ENCODE measurements around the gene HERC4. TPM values are rescaled to one million over a fixed set of nuclear protein-coding genes. Genes with fewer than 3 reads are reported as not detected.

Gene HERC4
- total RNA-seq, 2 donors from 2014 or later, result 22.0 to 22.5 TPM

DNA sequence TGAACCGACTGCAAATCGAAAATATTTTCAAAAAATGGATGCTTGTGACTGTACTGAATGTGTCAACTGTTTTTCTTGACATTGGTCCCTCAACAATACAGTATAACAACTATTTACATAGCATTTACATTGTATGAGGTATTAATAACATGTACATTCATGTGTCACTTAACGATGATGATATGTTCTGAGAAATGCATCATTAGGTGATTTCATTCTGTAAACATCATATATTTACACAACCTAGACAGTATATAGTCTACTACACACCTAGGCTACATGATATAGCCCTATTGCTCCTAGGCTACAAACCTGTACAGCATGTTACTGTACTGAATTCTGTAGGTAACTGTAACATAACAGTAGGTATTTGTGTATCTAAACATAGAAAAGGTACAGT is 150.9 kb downstream of the HERC4 start:
- Histone ChIP-seq H3K27ac (no peak overlapping the region), H3K4me3 (no peak overlapping the region), H3K27me3 (no peaks in the 10 kb centered on the region), H3K9me3 (no peaks in the 10 kb centered on the region), H3K36me3 (peaks cover 15% of the 10 kb centered on the region), H3K4me1 (no peaks in the 10 kb centered on the region)
- DNase-seq (ENCODE audit: low spot score), result no peak
- TF ChIP-seq, protein P1, sequence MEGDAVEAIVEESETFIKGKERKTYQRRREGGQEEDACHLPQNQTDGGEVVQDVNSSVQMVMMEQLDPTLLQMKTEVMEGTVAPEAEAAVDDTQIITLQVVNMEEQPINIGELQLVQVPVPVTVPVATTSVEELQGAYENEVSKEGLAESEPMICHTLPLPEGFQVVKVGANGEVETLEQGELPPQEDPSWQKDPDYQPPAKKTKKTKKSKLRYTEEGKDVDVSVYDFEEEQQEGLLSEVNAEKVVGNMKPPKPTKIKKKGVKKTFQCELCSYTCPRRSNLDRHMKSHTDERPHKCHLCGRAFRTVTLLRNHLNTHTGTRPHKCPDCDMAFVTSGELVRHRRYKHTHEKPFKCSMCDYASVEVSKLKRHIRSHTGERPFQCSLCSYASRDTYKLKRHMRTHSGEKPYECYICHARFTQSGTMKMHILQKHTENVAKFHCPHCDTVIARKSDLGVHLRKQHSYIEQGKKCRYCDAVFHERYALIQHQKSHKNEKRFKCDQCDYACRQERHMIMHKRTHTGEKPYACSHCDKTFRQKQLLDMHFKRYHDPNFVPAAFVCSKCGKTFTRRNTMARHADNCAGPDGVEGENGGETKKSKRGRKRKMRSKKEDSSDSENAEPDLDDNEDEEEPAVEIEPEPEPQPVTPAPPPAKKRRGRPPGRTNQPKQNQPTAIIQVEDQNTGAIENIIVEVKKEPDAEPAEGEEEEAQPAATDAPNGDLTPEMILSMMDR (IDR thresholded peaks at IDR 0.05), result no peak

DNA sequence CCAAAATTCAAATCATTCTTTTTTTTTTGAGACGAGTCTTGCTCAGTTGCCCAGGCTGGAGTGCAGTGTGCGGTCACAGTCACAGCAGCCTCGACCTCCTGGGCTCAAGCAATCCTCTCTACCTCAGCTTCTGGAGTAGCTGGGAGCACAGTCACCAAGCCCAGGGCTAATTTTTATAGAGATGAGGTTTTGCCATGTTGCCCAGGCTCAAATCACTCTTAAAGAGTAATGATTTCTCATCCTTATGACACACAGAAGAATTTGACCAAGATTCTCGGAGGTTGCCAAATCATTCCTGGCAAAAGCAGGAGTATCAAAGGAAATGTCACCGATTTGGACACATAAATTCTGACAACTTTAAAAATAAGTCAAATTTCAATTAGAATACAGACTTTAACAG is 151.5 kb downstream of the HERC4 start:
- no peak overlapping the region for H3K4me3 ChIP-seq
- TF ChIP-seq, protein P1 (IDR thresholded peaks at IDR 0.05), result no peak
- no peaks in the 10 kb centered on the region for H3K9me3 ChIP-seq
- no peaks in the 10 kb centered on the region for H3K27me3 ChIP-seq
- no peak for DNase-seq (ENCODE audit: low spot score)
- peaks cover 17% of the 10 kb centered on the region for H3K36me3 ChIP-seq
- H3K27ac ChIP-seq, result no peak overlapping the region
- no peaks in the 10 kb centered on the region for H3K4me1 ChIP-seq

GRCh38 chr10:67921065-67921464 is 154.0 kb downstream of the HERC4 start:
- TF ChIP-seq, protein P1 (IDR thresholded peaks at IDR 0.05), result no peak
- H3K27me3 ChIP-seq, result no peaks in the 10 kb centered on the region
- H3K4me3 ChIP-seq, result no peak overlapping the region
- no peaks in the 10 kb centered on the region for H3K4me1 ChIP-seq
- peaks cover 21% of the 10 kb centered on the region for H3K36me3 ChIP-seq
- no peak overlapping the region for H3K27ac ChIP-seq
- no peaks in the 10 kb centered on the region for H3K9me3 ChIP-seq
- DNase-seq (ENCODE audit: low spot score), result no peak

DNA sequence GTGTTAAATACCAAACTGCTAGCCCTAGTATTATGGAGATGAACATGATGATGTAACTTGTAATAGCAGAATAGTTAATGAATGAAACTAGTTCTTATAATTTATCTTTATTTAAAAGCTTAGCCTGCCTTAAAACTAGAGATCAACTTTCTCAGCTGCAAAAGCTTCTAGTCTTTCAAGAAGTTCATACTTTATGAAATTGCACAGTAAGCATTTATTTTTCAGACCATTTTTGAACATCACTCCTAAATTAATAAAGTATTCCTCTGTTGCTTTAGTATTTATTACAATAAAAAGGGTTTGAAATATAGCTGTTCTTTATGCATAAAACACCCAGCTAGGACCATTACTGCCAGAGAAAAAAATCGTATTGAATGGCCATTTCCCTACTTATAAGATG is 157.4 kb downstream of the HERC4 start:
- no peak overlapping the region for H3K27ac ChIP-seq
- H3K4me3 ChIP-seq, result no peak overlapping the region
- H3K4me1 ChIP-seq, result no peaks in the 10 kb centered on the region
- H3K36me3 ChIP-seq, result peaks cover 31% of the 10 kb centered on the region
- H3K9me3 ChIP-seq, result no peaks in the 10 kb centered on the region
- H3K27me3 ChIP-seq, result no peaks in the 10 kb centered on the region
- TF ChIP-seq, protein P1 (IDR thresholded peaks at IDR 0.05), result no peak
- no peak for DNase-seq (ENCODE audit: low spot score)

- H3K36me3 ChIP-seq, result peaks cover 36% of the 10 kb centered on the region
- H3K9me3 ChIP-seq, result no peaks in the 10 kb centered on the region
- H3K4me3 ChIP-seq, result no peak overlapping the region
- TF ChIP-seq, protein P1 (IDR thresholded peaks at IDR 0.05), result no peak
- H3K27me3 ChIP-seq, result no peaks in the 10 kb centered on the region
- no peaks in the 10 kb centered on the region for H3K4me1 ChIP-seq
- no peak overlapping the region for H3K27ac ChIP-seq
- no peak for DNase-seq (ENCODE audit: low spot score)
These were observed 157.9 kb downstream of the HERC4 start for GRCh38 chr10:67917169-67917568.

GRCh38 chr10:67914777-67915340 is 160.2 kb downstream of the HERC4 start:
- DNase-seq (ENCODE audit: low spot score), result no peak
- no peaks in the 10 kb centered on the region for H3K4me1 ChIP-seq
- H3K9me3 ChIP-seq, result no peaks in the 10 kb centered on the region
- H3K27ac ChIP-seq, result no peak overlapping the region
- no peak overlapping the region for H3K4me3 ChIP-seq
- H3K27me3 ChIP-seq, result no peaks in the 10 kb centered on the region
- H3K36me3 ChIP-seq, result peaks cover 52% of the 10 kb centered on the region
- TF ChIP-seq, protein P1 (IDR thresholded peaks at IDR 0.05), result no peak

Data from right atrium auricular region (tissue), 2 donors.